GM19043 (cell line): ENCODE data around the gene GLIPR2.

Experiments
- ATAC-seq: cut with Tn5 transposase; IDR thresholded peaks from one replicate; pipeline ENCODE4 v1.9.1; 2021; ENCODE audit warnings: low read depth; ENCODE audit not compliant: unreplicated experiment

The GLIPR2 gene

DNA sequence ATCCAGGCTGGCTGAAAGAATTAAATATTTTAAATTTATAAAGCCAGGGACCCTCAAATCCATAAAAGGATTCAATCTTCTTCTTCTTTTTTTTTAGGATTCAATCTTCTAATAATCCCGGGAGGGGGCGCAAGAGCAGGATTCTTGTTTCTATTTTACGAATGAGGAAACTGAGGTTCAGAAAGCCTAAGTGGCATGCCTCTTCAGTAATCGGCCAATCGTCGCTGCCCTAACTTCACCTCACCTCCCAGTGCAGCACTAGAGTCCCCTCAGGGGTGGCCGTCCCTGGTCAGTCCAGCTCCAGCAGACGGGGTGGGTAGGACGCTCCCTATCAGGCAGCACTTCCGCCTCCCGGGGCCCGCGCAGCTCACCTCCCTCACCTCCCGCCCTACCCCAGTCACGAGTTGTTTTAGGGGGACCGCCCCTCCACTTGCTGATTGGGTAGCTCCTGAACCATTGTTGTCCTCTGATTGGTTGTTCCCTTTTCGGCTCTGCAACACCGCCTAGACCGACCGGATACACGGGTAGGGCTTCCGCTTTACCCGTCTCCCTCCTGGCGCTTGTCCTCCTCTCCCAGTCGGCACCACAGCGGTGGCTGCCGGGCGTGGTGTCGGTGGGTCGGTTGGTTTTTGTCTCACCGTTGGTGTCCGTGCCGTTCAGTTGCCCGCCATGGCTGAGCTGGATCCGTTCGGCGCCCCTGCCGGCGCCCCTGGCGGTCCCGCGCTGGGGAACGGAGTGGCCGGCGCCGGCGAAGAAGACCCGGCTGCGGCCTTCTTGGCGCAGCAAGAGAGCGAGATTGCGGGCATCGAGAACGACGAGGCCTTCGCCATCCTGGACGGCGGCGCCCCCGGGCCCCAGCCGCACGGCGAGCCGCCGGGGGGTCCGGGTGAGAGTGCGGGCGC is 54.1 kb downstream of the GLIPR2 start, which contains the start of gene CLTA:
TSS of gene CLTA (plus strand) at position 534 of the 902 bp plus-strand sequence. CDS start at position 670, 136 bp downstream.
- peak; percentile 97 for ATAC-seq

DNA sequence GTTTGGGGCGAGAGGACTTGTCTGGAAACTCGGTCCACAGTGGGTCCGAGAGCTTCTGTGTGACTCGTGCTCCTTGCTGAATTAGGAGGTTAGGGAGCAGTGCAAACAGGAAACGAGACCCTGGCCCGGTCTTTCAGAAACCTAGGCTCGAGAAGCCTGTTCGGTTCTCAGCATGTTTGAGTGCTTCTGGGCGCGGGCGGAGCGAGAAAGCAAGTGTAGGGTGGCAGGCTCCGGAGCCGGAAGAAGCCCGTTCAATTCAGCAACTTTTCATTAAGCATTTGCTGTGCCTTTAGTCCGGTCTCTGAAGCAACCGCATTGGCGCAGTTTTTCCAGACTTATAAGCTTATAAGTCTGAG is 54.7 kb downstream of the GLIPR2 start:
- peak; percentile 5 for ATAC-seq

DNA sequence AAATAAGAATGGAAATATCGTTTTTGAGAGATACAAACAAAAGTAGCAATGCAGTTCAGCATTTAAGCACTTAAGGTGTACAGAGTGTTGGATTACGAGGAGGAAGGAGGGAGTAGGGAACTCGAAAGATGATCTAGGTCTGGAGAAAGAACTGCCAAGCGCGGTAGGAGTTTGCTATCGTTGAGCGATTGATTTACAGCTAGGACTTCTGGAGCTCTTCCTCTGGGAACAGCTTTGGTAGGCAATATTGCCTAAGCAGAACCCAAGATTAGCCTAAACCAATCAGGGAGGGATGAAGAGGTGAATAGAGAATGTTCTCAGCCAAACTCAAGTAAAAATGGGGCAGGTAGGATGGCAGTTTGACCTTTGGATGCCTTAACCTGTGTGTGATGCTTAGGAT is 55.2 kb downstream of the GLIPR2 start:
- no peak for ATAC-seq

DNA sequence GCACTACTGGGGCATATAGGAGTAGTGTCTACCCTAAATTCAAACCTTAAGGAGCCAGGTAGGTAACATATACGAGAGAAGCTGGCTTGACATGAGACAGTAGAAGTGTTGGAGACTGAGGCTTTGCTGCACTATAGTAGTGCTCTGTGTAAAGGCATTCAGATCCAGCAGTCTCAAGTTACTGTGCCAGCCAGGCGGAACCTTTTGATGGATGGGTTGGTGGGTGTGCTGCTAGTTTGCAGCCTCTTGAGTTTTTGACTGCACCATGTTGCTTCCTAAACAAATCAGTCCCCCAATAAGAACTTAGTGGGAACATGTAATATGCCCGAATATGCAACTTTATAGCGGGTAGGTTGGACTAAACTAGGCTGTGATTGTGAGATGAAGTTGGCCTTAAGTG is 55.7 kb downstream of the GLIPR2 start:
- no peak for ATAC-seq

DNA sequence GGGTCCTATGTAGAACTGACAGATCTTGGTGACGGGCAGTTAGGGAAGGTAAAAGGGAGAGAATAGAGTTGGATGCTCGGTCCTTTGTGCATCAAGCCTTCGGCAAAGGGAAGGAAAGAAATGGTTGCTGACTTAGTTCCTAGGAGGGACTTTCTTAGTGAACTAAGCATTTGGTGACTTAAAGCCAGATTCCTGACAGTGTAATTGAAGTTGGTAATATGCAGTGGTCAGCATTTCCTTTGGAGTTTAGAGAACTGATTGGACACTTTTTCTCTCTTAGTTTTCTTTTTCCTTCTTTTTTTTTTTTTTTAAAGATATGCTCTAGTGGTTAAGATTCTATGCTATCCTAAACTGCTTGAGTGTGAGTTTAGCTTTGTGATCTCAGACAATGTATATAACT is 56.5 kb downstream of the GLIPR2 start:
- ATAC-seq: no peak

DNA sequence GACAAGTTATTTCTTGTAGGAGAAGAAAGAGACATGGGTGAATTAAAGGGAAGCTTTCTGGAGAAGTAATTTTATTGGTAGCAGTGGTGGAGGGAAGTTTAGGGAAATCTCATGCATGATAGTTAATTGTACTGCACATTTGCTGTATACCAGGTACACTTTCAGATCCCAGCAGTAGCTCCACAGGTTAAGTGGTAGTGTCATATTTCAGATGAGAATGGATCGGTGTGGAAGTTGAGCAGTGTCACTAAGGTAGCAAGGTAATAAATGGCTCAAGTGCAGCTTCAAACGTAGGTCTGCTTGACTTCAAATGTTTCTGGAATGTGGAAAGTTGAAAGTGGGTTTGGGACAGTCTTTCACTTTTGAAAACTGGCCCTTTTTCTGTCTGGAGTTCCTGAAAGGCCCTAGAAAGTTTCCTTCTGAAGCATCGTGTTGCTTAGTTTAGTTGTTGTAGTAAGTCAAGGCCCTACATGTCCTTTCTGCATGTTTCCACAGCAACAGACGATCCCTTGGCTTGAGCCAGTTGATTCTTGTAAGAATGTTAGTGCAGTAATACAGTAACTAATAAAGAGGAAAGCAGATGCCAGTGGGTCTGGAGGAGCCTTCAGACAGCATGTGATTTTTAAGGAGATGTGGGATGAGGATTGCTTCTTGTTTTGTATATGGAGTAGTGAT is 57.9 kb downstream of the GLIPR2 start:
- ATAC-seq: no peak

DNA sequence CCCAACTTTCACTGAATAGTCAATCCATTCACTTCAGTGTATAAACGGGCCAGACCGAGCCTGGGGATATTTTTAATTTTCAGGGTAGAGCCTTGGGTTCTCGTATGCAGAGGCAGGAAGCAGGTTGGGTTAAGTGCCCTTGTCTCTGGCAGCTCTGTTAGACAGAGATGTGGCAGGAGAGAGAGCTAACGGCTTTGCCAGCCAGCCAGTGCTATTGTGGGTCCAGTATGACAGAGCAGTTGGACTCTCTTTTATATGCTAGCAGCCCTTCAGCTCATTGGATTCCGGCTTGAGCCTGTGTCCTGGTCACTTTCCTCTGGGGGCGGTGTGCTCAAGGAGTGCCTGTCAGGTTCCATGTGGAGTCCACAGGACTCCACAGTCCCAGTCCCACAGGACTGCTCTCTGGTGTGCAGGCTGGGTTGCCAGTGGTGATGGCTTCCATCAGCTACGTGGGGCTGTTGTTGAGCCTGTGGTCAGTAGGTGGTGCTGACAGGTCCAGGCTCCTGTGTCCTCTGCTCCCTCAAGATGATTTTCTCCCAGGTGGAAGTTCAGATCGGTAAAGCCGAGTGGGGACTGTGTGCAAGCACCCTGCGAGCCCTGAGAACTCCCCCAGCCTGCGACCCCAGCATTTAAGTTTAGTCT is 68.5 kb downstream of the GLIPR2 start:
- ATAC-seq: no peak

DNA sequence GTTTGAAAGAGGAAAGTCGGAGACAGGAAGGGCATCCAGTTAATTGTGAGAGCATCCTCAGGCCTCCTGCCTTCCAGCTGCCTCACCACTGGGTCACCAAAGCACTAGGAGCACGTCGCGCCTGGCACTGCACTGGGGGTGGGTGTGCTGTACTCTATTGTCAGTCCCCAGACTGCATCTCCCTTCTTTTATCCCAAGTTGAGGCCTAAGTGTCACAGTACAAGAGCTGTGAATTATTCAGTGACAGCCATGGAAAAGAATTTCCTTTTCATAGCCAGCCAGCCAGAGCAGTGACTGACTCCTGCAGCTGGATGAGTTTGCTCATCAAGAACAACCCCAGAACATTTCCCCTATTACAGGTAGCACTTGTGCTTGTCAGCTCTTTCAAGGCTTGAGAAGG is 70.5 kb downstream of the GLIPR2 start:
- no peak for ATAC-seq

DNA sequence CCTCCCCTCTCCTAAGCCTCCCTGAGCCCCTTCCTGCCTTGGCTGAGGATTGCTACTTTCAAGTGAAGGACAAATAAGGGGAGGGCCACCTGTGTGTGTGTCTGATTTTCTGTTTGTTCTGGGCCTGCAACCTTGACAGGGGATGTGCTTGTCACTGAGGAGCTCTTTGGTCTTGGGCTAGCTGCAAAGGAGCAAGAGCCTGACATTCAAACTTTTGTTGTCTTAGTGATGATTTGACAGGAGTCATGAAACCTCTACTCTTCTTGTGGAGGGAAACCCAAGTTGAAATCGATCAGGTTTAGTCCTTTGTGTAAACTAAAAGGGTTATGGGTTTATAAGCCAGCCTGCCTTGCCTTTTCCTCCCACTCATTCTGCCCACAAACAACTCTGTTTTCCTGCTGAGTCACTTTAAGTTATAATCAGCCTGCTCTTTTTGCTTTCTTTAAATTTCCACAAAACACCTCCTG is 71.0 kb downstream of the GLIPR2 start:
- no peak for ATAC-seq

DNA sequence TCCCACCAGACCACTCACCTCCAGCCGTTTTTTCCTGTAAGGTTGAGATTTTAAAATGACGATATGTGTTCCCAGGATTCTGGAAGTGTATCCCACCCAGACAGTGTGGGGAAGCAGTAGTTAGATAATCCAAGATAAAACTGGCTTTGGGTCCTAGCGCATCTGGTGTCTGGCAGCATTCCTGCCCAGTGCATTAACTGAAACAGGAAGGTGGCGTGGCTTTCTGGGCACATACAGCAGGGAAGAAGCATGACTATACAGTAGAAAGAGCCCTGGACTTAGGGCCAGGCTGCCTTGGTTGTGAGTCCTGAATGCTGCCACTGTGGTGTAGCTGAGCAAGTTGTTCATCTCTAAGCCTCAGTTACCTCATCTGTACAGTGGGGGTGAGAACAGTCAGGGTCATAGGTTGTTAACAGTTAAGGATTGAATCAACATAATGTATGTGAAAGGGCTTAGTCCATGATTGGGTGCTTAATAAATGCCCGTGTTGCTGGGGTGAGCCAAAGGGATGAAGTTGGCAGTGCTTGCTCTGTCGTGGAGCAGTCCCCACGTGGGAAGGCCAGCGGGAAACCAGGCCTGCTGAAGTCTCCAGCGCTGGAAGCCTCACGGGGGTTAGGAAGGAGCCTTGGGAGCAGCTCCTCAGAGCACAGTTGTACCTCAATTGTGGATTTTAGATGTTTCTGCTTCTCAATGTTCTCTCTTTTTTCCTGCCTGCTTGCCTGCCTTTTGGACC is 72.2 kb downstream of the GLIPR2 start:
- no peak for ATAC-seq

DNA sequence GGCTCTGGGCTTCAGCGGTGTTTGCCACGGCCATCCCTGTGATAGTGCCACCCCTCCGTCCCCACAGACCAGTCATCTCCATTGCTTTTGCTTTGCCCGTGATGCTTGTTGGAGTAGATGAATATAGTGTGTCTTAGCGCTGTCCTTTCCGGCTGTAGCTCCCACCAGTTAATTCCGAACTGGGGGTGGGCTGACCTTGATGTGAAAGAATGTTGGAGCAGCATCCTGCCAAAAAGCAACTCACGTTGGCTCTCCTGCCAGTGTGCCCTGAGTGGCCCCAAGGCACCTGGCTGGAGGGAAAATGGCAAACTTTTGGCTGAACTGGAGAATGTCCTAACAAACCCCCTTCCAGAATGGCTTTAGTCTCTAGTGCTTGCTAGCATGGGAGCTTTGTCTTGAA is 74.2 kb downstream of the GLIPR2 start:
- ATAC-seq: no peak

DNA sequence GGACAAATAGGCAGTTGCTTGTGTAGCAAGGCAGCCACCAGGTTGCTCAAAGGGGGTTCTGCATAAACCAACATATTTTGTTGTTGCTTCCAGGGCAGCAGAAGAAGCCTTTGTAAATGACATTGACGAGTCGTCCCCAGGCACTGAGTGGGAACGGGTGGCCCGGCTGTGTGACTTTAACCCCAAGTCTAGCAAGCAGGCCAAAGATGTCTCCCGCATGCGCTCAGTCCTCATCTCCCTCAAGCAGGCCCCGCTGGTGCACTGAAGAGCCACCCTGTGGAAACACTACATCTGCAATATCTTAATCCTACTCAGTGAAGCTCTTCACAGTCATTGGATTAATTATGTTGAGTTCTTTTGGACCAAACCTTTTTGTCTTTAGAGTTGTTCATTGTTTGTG is 75.0 kb downstream of the GLIPR2 start:
- no peak for ATAC-seq

DNA sequence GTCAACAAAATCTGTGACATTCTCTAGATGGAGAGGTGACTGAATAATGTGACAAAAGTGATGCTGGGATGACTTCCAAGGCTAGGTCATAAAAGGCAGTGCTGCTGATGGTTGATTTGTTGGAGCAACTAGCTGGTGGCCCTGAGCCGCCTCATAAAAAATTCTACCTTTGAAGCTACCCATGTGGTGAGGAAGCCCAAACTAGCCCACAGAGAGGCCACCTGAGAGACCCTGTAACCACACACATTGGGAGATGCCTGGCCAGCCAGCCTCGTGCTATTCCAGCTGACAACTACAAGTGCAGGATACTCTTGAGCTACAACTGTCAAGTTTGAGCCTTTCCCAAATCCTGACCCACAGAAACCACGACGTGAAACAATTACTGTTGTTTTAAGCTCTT is 76.9 kb downstream of the GLIPR2 start:
- ATAC-seq: no peak
